Activated T-helper 1 cell treated with Interleukin-2 at 50 U/mL for 16 hours (primary cell): ENCODE results near the gene ACTR8.

Source experiments
- DNase-seq: peaks from one replicate; pipeline ENCODE4 v3.0.0-alpha.2; 2020; ENCODE audit warnings: low read depth

ACTR8 gene

GRCh38 chr3:53863145-53863544 is 18.8 kb downstream of the ACTR8 start:
- no peak for DNase-seq

- no peak for DNase-seq
Observed at GRCh38 chr3:53862241-53862640, 19.7 kb downstream of the ACTR8 start.

- DNase-seq, result no peak
Observed at GRCh38 chr3:53860196-53860595, 21.8 kb downstream of the ACTR8 start.

GRCh38 chr3:53859178-53859577 is 22.8 kb downstream of the ACTR8 start:
- DNase-seq, result no peak

- no peak for DNase-seq
Observed at GRCh38 chr3:53858096-53858741, 23.7 kb downstream of the ACTR8 start.

GRCh38 chr3:53856964-53857363 is 25.0 kb downstream of the ACTR8 start:
- no peak for DNase-seq

- no peak for DNase-seq
Observed at GRCh38 chr3:53850895-53851294, 31.1 kb downstream of the ACTR8 start.

- DNase-seq, result no peak
Observed at GRCh38 chr3:53849916-53850315, 32.0 kb downstream of the ACTR8 start.

GRCh38 chr3:53846851-53847155 is 35.1 kb downstream of the ACTR8 start:
- no peak for DNase-seq

GRCh38 chr3:53846134-53846850 is 35.7 kb downstream of the ACTR8 start, which contains the start of the genes CHDH and IL17RB:
TSS of gene CHDH (minus strand) at chr3:53846419. CDS start at chr3:53824008, 22,411 bp downstream.
TSS of gene IL17RB (plus strand) at chr3:53846568. CDS start at chr3:53846589, 21 bp downstream.
- DNase-seq, result no peak

- DNase-seq, result no peak
Observed at GRCh38 chr3:53845881-53846133, 36.1 kb downstream of the ACTR8 start.

- DNase-seq, result no peak
Observed at GRCh38 chr3:53845103-53845880, 36.7 kb downstream of the ACTR8 start.

GRCh38 chr3:53844262-53845102 is 37.5 kb downstream of the ACTR8 start:
- DNase-seq, result no peak

- DNase-seq, result no peak
Observed at GRCh38 chr3:53843195-53844177, 38.5 kb downstream of the ACTR8 start.

- no peak for DNase-seq
Observed at GRCh38 chr3:53842436-53843194, 39.3 kb downstream of the ACTR8 start.

- no peak for DNase-seq
Observed at GRCh38 chr3:53841296-53841695, 40.7 kb downstream of the ACTR8 start.

GRCh38 chr3:53837331-53837730 is 44.6 kb downstream of the ACTR8 start:
- no peak for DNase-seq

- no peak for DNase-seq
Observed at GRCh38 chr3:53836084-53836872, 45.7 kb downstream of the ACTR8 start.

GRCh38 chr3:53835257-53835656 is 46.7 kb downstream of the ACTR8 start:
- DNase-seq, result no peak
